Measurements from ENCODE around the gene UGT1A8.
"Not testable (repeated sequence)": the region's sequence is repeated elsewhere in the genome, so short reads cannot be mapped to it uniquely, and the experiment has no call there.

UGT1A8 gene

DNA sequence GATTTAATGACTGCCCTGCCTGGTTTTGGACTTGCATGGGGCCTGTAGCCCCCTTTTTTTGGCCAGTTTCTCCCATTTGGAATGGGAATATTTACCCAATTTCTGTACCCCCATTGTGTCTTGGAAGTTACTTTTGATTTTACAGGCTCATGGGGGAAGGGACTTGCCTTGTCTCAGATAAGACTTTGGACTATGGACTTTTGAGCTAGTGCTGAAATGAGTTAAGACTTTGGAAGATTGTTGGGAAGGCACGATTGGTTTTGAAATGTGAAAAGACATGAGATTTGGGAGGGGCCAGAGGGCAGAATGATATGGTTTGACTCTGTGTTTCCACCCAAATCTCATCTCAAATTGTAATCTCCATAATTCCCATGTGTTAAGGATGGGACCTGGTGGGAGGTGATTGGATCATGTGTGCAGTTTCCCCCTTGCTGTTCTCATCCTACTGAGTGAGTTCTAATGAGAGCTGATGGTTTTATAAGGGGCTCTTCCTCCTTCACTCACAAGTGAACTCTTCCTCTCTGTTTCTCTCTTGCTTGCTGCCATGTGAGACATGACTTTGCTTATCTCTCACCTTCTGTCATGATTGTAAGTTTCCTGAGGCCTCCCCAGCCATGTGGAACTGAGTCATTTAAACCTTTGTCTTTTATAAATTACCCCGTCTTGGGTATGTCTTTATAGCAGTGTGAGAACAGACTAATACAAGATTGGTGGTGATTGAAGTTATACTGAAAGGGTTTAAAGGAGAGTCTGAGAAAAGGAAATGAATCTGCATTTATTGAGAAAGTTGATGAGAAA is 134.0 kb downstream of the UGT1A8 start:
- not testable (repeated sequence) for H3K27ac Mint-ChIP-seq, H3K4me3 Mint-ChIP-seq, DNase-seq, ATAC-seq, H3K4me1 Mint-ChIP-seq
- Mint-ChIP-seq H3K9me3 (peaks cover 14 to 27% of the 10 kb centered on the region in 2 donors), H3K27me3 (peaks cover 33% of the 10 kb centered on the region)

DNA sequence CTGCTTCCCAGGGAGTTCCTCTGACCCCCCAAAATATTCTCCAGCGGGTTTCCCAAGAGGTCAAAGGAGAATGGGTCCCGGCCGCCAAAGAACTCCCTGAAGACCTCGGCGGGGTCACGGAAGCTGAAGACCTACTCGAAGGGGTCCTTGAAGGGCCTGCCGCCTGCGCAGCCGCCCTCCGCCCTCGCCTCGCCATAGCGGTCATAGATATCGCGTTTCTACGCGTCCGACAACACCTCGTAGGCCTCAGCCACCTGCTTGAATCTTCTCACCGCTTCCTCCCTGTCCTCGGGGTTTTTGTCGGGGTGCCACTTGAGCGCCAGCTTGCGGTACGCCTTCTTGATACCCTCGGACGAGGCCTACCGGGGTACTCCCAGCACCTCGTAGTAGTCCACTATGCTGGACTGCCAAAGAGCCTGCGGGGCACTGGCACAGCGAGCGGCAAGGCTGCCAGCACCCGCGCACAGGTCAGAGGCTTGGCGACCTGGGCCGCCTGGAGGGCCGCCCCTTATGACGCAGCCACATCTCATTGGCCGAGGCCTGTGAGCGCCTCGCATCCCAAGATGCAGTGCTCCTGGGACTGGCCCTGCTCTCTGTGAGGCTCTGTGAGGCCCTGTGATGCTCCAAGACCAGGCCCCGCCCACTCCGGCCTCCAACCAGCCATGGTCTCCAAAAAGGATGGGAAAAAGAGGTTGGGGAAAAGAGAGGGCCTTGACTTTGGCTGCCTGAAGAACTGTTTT is 137.6 kb downstream of the UGT1A8 start:
- Mint-ChIP-seq H3K4me3 (no peak overlapping the region), H3K9me3 (peaks cover 7 to 21% of the 10 kb centered on the region in 2 donors), H3K27ac (no peak overlapping the region), H3K4me1 (no peaks in the 10 kb centered on the region), H3K27me3 (peaks cover 3% of the 10 kb centered on the region)
- no peak for ATAC-seq
- DNase-seq: no peak

DNA sequence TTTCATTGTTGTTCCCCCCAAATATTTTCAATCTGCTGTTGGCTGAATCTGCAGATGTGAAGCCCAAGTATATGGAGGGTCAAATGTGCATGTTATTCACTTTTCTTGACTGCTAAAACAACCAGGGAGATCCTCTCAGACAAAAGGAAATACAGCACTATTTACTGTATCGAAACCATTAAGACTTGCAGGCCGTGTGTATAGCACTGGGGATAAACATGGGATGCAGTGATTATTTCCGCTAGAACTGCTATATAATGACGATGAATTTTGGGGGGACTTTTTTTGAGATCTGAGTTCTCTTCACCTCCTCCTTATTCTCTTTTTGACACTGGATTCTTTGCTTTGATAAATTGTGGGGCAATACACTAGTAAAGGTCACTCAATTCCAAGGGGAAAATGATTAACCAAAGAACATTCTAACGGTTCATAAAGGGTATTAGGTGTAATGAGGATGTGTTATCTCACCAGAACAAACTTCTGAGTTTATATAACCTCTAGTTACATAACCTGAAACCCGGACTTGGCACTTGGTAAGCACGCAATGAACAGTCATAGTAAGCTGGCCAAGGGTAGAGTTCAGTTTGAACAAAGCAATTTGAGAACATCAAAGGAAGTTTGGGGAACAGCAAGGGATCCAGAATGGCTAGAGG is 139.1 kb downstream of the UGT1A8 start:
- H3K27me3 Mint-ChIP-seq: no peaks in the 10 kb centered on the region
- DNase-seq (no peak), ATAC-seq (no peak)
- H3K4me3 Mint-ChIP-seq: no peak overlapping the region
- no peak overlapping the region for H3K27ac Mint-ChIP-seq
- H3K4me1 Mint-ChIP-seq: no peaks in the 10 kb centered on the region
- H3K9me3 Mint-ChIP-seq: peaks cover 4 to 6% of the 10 kb centered on the region in 2 donors

DNA sequence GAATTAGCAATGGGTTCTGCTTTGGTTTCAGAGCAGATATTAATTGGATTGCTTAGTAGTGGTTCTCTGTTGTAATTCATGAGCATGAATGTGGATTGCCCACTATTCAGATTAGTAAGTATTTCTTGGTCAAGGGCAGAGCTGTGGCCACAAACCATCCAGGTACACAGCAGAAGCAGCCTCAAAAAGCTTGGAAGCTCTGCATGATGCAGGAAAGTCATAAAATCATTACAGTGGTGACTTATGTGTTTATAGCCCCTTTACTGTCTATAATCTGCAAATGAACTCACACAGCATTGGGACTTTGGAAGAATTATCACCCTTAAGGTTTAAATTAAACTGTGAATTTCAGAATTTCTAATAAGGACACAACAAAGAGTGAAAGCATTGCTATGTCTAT is 140.7 kb downstream of the UGT1A8 start:
- Mint-ChIP-seq H3K27me3 (peaks cover 2% of the 10 kb centered on the region), H3K4me1 (no peaks in the 10 kb centered on the region), H3K27ac (no peak overlapping the region), H3K4me3 (no peak overlapping the region), H3K9me3 (no peaks in the 10 kb centered on the region)
- ATAC-seq: no peak
- DNase-seq: no peak

DNA sequence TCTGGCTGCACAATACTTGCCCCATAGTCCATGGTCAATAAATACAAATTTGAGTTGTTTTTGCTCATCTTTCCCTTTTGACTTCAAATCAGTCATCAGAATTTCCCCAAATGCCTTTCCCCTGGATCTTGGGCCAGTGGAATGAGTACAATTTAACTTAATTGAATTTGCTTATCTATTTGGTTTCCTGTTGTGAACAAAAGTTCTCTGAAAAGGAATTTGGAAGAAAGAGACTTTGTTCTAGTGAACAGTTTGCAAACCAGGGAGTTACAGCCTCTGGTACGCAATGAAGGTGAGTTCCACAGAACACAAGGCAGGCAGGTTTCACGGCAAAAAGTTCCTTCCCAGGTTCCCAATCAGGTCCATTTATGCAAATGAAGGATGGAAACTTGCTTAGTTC is 141.4 kb downstream of the UGT1A8 start:
- ATAC-seq (no peak), DNase-seq (no peak)
- Mint-ChIP-seq H3K9me3 (no peaks in the 10 kb centered on the region), H3K27me3 (peaks cover 9% of the 10 kb centered on the region), H3K4me3 (no peak overlapping the region), H3K27ac (peak overlapping the region in 1 of 2 donors; percentile 38), H3K4me1 (no peaks in the 10 kb centered on the region)

DNA sequence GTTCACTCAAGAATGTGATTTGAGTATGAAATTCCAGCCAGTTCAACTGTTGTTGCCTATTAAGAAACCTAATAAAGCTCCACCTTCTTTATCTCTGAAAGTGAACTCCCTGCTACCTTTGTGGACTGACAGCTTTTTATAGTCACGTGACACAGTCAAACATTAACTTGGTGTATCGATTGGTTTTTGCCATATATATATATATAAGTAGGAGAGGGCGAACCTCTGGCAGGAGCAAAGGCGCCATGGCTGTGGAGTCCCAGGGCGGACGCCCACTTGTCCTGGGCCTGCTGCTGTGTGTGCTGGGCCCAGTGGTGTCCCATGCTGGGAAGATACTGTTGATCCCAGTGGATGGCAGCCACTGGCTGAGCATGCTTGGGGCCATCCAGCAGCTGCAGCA is 142.6 kb downstream of the UGT1A8 start, which contains the start of gene UGT1A1:
Gene UGT1A1, plus strand, starts transcription at position 228 of the 400 bp plus-strand sequence. Its CDS starts 18 bp downstream, at position 246.
- H3K27me3 Mint-ChIP-seq: peaks cover 21% of the 10 kb centered on the region
- peak within 1 kb of the TSS in 1 of 2 donors; percentile 38 for H3K27ac Mint-ChIP-seq
- DNase-seq: no peak
- no peak for ATAC-seq
- no peaks in the 10 kb centered on the region for H3K4me1 Mint-ChIP-seq
- no peaks in the 10 kb centered on the region for H3K9me3 Mint-ChIP-seq
- H3K4me3 Mint-ChIP-seq: no peak within 1 kb of the TSS

DNA sequence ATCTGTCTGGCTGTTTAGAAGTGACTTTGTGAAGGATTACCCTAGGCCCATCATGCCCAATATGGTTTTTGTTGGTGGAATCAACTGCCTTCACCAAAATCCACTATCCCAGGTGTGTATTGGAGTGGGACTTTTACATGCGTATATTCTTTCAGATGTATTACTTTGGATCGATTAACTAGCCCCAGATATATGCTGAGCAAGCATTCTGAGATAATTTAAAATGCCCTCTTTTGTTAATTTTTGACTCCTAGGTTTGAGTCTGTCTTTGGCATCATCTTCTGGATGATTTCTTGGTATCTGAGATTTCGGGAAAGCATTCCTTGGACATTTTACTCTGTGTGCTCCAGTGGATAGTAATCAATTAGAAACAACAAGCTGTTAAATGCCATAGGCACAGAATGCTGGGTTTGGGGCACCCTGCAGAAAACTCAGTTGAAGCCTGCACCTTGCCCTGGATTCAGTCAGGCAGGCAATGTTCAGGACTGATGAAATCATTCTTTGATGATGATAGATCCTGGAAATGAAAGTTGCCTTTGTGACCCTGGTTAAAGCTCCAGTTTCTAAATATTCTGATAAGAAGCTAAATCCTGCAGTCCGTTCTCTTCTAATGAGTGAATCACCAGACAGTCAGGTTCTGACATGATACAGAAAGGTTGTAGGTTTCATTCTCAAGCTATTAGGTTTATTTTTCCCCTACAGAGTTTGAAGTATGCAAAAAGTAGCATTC is 143.8 kb downstream of the UGT1A8 start:
- Mint-ChIP-seq H3K27ac (no peak overlapping the region), H3K27me3 (peaks cover 32% of the 10 kb centered on the region), H3K4me1 (no peaks in the 10 kb centered on the region), H3K9me3 (no peaks in the 10 kb centered on the region), H3K4me3 (no peak overlapping the region)
- ATAC-seq (no peak), DNase-seq (no peak)

DNA sequence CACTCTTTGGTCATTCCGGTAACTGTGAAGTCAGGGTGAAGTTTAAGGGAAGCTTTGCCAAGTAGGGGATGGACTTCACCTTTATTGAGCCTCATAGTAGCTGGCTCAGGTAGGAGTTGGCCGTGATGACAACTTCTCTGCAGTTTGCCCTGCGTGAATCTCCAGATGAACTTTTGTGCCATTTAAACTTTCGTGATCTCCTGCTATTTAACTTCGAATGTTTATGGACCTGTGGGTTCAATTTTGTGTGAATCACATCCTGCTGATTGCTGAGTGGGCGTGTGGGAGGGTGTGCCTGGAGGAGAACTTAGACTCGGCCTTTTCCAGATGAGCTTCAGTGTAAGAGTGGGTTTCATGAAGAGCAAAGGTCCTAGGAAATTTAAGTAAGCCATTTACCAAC is 146.8 kb downstream of the UGT1A8 start:
- Mint-ChIP-seq H3K9me3 (no peaks in the 10 kb centered on the region), H3K27ac (no peak overlapping the region), H3K4me1 (no peaks in the 10 kb centered on the region), H3K4me3 (no peak overlapping the region), H3K27me3 (peaks cover 38% of the 10 kb centered on the region)
- DNase-seq (no peak), ATAC-seq (no peak)

DNA sequence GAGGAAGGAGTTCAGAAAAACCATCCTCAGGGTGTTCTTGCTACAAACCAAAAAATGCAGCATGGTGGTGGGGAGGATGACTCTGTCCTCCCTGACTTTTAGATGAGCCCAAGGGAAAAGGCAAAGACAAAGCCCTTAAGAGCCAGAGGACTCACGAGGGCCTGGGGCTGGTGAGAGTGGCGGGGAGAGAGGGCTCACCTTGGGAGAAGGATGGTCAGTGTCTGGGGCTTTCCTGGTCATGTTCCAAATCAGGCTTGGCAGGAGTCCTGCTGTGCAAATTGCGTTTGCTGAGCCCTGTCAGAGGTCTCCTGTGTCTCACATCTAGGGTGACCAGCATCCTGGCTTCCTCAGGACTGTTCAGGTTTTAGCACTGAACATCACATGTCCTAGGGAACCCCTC is 147.3 kb downstream of the UGT1A8 start:
- no peaks in the 10 kb centered on the region for H3K9me3 Mint-ChIP-seq

DNA sequence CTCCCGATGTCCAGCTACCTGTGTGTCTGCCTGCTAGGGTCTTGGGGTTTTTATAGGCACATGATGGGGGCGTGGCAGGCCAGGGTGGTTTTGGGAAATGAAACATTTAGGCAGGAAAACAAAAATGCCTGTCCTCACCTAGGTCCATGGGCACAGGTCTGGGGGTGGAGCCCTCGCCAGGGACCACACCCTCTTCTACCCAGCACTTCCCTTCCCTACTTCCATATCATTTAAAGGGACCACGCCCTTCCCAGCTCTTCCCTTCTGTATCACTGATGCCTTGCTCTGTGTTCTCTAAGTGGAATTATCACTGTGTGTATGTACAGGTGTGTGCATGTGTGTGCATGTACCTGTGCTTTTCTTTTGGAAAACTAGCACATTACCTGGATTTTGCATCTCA is 149.0 kb downstream of the UGT1A8 start:
- Mint-ChIP-seq H3K9me3 (no peaks in the 10 kb centered on the region), H3K4me1 (no peaks in the 10 kb centered on the region), H3K27me3 (peaks cover 42% of the 10 kb centered on the region), H3K27ac (no peak overlapping the region), H3K4me3 (no peak overlapping the region)
- no peak for DNase-seq
- no peak for ATAC-seq

More for the DNA sequence above, 147.3 kb downstream of the UGT1A8 start:
- Mint-ChIP-seq H3K4me3 (no peak overlapping the region), H3K27ac (no peak overlapping the region), H3K4me1 (no peaks in the 10 kb centered on the region), H3K27me3 (peaks cover 42% of the 10 kb centered on the region)
- DNase-seq (no peak), ATAC-seq (no peak)

DNA sequence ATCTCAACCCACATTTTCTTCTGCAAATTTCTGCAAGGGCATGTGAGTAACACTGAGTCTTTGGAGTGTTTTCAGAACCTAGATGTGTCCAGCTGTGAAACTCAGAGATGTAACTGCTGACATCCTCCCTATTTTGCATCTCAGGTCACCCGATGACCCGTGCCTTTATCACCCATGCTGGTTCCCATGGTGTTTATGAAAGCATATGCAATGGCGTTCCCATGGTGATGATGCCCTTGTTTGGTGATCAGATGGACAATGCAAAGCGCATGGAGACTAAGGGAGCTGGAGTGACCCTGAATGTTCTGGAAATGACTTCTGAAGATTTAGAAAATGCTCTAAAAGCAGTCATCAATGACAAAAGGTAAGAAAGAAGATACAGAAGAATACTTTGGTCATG is 150.6 kb downstream of the UGT1A8 start:
- Mint-ChIP-seq H3K27ac (no peak overlapping the region), H3K9me3 (no peaks in the 10 kb centered on the region), H3K4me3 (no peak overlapping the region), H3K27me3 (peaks cover 41% of the 10 kb centered on the region), H3K4me1 (no peaks in the 10 kb centered on the region)
- no peak for ATAC-seq
- no peak for DNase-seq

DNA sequence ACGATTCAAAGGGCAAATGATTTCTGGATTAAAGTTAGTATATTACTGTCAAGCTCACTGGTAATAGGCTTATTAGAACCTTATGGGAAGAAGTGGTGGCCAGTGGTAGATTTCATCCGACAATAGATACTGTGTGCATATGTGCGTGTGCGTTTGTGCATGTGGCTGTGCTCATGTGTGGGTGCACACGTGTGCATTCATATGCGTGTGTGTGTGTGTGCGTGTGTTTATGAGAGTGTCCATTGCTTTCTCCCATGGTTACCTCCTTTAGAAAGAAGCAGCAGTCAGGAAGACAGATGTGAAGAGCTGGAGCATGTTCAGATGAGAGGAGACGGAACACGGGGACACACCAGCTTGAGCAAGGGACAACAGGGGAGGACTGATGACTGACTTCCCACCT is 151.8 kb downstream of the UGT1A8 start:
- H3K27me3 Mint-ChIP-seq: peaks cover 29% of the 10 kb centered on the region
- no peaks in the 10 kb centered on the region for H3K4me1 Mint-ChIP-seq
- ATAC-seq (no peak), DNase-seq (no peak)
- H3K4me3 Mint-ChIP-seq: no peak overlapping the region
- H3K27ac Mint-ChIP-seq: no peak overlapping the region
- no peaks in the 10 kb centered on the region for H3K9me3 Mint-ChIP-seq

DNA sequence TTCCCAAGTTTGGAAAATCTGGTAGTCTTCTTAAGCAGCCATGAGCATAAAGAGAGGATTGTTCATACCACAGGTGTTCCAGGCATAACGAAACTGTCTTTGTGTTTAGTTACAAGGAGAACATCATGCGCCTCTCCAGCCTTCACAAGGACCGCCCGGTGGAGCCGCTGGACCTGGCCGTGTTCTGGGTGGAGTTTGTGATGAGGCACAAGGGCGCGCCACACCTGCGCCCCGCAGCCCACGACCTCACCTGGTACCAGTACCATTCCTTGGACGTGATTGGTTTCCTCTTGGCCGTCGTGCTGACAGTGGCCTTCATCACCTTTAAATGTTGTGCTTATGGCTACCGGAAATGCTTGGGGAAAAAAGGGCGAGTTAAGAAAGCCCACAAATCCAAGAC is 154.7 kb downstream of the UGT1A8 start:
- Mint-ChIP-seq H3K9me3 (peaks cover 3 to 21% of the 10 kb centered on the region in 2 donors), H3K4me1 (no peaks in the 10 kb centered on the region), H3K27ac (no peak overlapping the region), H3K4me3 (no peak overlapping the region), H3K27me3 (peaks cover 19% of the 10 kb centered on the region)
- no peak for ATAC-seq
- DNase-seq: no peak

DNA sequence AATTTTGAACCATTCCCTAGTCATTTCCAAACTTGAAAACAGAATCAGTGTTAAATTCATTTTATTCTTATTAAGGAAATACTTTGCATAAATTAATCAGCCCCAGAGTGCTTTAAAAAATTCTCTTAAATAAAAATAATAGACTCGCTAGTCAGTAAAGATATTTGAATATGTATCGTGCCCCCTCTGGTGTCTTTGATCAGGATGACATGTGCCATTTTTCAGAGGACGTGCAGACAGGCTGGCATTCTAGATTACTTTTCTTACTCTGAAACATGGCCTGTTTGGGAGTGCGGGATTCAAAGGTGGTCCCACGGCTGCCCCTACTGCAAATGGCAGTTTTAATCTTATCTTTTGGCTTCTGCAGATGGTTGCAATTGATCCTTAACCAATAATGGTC is 155.2 kb downstream of the UGT1A8 start:
- Mint-ChIP-seq H3K27ac (no peak overlapping the region), H3K9me3 (peaks cover 3 to 23% of the 10 kb centered on the region in 2 donors), H3K4me1 (no peaks in the 10 kb centered on the region), H3K4me3 (no peak overlapping the region), H3K27me3 (peaks cover 19% of the 10 kb centered on the region)
- DNase-seq (no peak), ATAC-seq (no peak)

DNA sequence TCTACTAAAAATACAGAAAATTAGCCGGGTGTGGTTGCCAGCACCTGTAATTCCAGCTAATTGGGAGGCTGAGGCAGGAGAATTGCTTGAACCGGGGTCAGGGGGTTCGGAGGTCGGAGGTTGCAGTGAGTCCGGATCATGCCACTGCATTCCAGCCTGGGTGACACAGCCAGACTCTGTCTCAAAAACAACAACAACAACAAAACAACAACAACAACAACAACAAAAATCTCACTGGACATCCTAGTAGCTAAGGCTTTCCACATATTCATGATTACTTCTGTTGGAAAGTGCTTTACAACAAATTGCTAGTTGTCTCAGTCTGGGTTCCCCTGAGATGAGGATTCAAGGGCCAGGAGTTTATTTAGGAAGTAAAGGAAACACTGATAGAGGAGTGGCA is 156.4 kb downstream of the UGT1A8 start:
- DNase-seq (no peak), ATAC-seq (no peak)
- peaks cover 26% of the 10 kb centered on the region for H3K27me3 Mint-ChIP-seq
- H3K4me1 Mint-ChIP-seq: no peaks in the 10 kb centered on the region
- H3K27ac Mint-ChIP-seq: no peak overlapping the region
- H3K4me3 Mint-ChIP-seq: no peak overlapping the region
- H3K9me3 Mint-ChIP-seq: peaks cover 3 to 30% of the 10 kb centered on the region in 2 donors

All from stimulated activated naive CD8-positive, alpha-beta T cell treated with anti-CD3 and anti-CD28 coated beads, Interleukin-15, amount 100 ng/mL, for 72 hours (primary cell).